ENCODE measurements around the gene SERPINB6.
"Not testable (repeated sequence)": the region's sequence is repeated elsewhere in the genome, so short reads cannot be mapped to it uniquely, and the experiment has no call there.

The SERPINB6 gene

GRCh38 chr6:2953098-2953497, 18.3 kb downstream of the SERPINB6 start:
- no peak for DNase-seq

- DNase-seq, result peak; percentile 48
Observed at GRCh38 chr6:2952557-2953095, 18.7 kb downstream of the SERPINB6 start.

GRCh38 chr6:2951728-2952127, 19.6 kb downstream of the SERPINB6 start:
- DNase-seq, result no peak

- DNase-seq, result no peak
Observed at GRCh38 chr6:2950713-2951112, 20.7 kb downstream of the SERPINB6 start.

GRCh38 chr6:2949536-2950083, 21.8 kb downstream of the SERPINB6 start:
- no peak for DNase-seq

GRCh38 chr6:2949121-2949520, 22.2 kb downstream of the SERPINB6 start:
- no peak for DNase-seq

- no peak for DNase-seq
Observed at GRCh38 chr6:2948228-2949025, 22.9 kb downstream of the SERPINB6 start.

- DNase-seq, result no peak
Observed at GRCh38 chr6:2947445-2947844, 23.9 kb downstream of the SERPINB6 start.

- DNase-seq, result no peak
Observed at GRCh38 chr6:2945153-2945452, 26.3 kb downstream of the SERPINB6 start.

GRCh38 chr6:2944405-2945152, 26.8 kb downstream of the SERPINB6 start:
- no peak for DNase-seq

- DNase-seq, result no peak
Observed at GRCh38 chr6:2943564-2943955, 27.8 kb downstream of the SERPINB6 start.

GRCh38 chr6:2942914-2943563, 28.3 kb downstream of the SERPINB6 start:
- DNase-seq, result no peak

GRCh38 chr6:2942116-2942515, 29.3 kb downstream of the SERPINB6 start:
- not testable (repeated sequence) for DNase-seq

GRCh38 chr6:2940851-2941250, 30.5 kb downstream of the SERPINB6 start:
- DNase-seq, result no peak

- DNase-seq, result peak; percentile 95
Observed at GRCh38 chr6:2940010-2940850, 31.1 kb downstream of the SERPINB6 start.

- no peak for DNase-seq
Observed at GRCh38 chr6:2939315-2940009, 31.9 kb downstream of the SERPINB6 start.

GRCh38 chr6:2938632-2939083, 32.7 kb downstream of the SERPINB6 start:
- DNase-seq, result no peak

- no peak for DNase-seq
Observed at GRCh38 chr6:2938004-2938631, 33.2 kb downstream of the SERPINB6 start.

- DNase-seq, result no peak
Observed at GRCh38 chr6:2937627-2938003, 33.8 kb downstream of the SERPINB6 start.

- DNase-seq, result no peak
Observed at GRCh38 chr6:2935566-2936291, 35.6 kb downstream of the SERPINB6 start.

- no peak for DNase-seq
Observed at GRCh38 chr6:2934057-2934456, 37.3 kb downstream of the SERPINB6 start.
